Dermis microvascular lymphatic vessel endothelial cell (primary cell): ENCODE data around the gene PACSIN3. TPM values are rescaled to one million over a fixed set of nuclear protein-coding genes. Genes with fewer than 3 reads are reported as not detected.

ENCODE experiments used
- total RNA-seq: library from RNA; depleted of rRNA; stranded (reverse); fragments of >200 nt; gene quantifications from 2 replicates; pipeline ENCODE4 v1.2.1, GENCODE V29; 2014

PACSIN3 gene
- total RNA-seq, 1 donor from 2014 or later: 16.2 TPM

Other genes with a start within 250 kb of the PACSIN3 start
- gene CSTPP1, start 249.7 kb downstream of the PACSIN3 start, total RNA-seq: 9.4 and 14.0 TPM in 2 replicates
- gene ARFGAP2, start 9.6 kb downstream of the PACSIN3 start, total RNA-seq: 73.6 and 94.6 TPM in 2 replicates
- gene DDB2, start 28.5 kb upstream of the PACSIN3 start, total RNA-seq: 39.7 and 61.1 TPM in 2 replicates
- gene ACP2, start 62.4 kb upstream of the PACSIN3 start, total RNA-seq: 23.2 and 42.6 TPM in 2 replicates
- 30.6 and 33.0 TPM in 2 replicates for gene NR1H3, start 71.6 kb upstream of the PACSIN3 start, total RNA-seq
- 15.5 and 23.3 TPM in 2 replicates for gene MADD, start 83.7 kb upstream of the PACSIN3 start, total RNA-seq
- gene MYBPC3, start 166.3 kb upstream of the PACSIN3 start, total RNA-seq: not detected in 2 replicates
- under 0.01 TPM in 1 of 2 replicates, not detected in the other for gene SPI1, start 192.1 kb upstream of the PACSIN3 start, total RNA-seq
- gene SLC39A13, start 222.2 kb upstream of the PACSIN3 start, total RNA-seq: 32.5 and 70.5 TPM in 2 replicates
- 163 and 166 TPM in 2 replicates for gene PSMC3, start 240.0 kb upstream of the PACSIN3 start, total RNA-seq